ENCODE data around the gene KCNN4.
A peak's percentile ranks its signal among the peaks of the same experiment; 100 is the strongest.

Gene KCNN4

DNA sequence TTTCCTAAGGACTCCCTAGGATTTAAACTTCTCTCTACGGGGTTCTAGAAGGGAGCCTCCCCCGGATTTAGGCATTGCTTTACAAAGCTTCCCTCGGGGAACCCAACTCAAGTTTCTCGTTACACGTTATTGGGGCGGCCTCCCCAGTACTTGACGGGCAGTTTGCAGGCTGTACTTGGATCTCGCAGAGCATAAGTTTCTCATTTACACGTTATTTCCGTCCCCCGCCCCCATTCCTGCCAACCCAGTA, 26.6 kb downstream of the KCNN4 start:
- H3K27me3 ChIP-seq (replicated peaks in 2 of 5; ENCODE audit: control insufficient read depth in 4 of 5, insufficient read depth in 5 of 5, low read length in 4 of 5): no peaks in the 10 kb centered on the region
- POLR2A ChIA-PET: interaction anchor here (2.0 kb wide), 1 partner anchor 24 kb away, joined by 9 read pairs; no protein-coding TSS in a partner anchor
- WGBS (ENCODE audit: insufficient coverage): 0% methylated on average over 11 of the region's 11 CpGs

DNA sequence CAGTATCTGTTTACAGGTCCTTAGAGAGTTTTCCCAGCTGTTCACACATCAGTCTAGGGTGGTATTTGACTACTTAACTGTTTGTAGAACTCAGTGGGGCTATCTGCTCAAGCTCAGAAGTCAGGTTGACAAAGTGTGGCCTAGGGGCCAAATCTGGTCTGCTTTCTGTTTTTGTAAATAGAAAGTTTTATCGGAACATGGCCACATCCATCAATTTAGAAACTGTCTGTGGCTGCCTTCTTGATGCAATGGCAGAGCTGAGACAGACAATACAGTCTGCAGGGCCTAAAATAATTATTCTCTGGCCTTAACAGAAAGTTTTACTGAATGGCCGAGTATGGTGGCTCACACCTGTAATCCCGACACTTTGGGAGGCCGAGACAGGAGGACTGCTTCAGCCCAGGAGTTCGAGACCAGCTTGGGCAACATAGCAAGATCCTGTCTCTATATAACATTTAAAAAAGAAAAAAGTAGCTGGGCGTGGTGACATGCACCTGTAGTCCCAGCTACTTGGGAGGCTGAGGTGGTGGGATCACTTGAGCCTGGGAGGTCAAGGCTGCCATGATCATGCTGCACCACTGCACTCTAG, 28.4 kb downstream of the KCNN4 start:
- POLR2A ChIA-PET: interaction anchor here (0.6 kb wide), 1 partner anchor 14 kb away, joined by 5 read pairs; no protein-coding TSS in a partner anchor
- Histone ChIP-seq H3K27ac (ENCODE audit: insufficient read depth in 1 of 2, low read depth in 1 of 2, low read length in 2 of 2, poor library complexity in 1 of 2, severe bottlenecking in 2 of 2) (no peak overlapping the region), H3K27me3 (replicated peaks in 2 of 5; ENCODE audit: control insufficient read depth in 4 of 5, insufficient read depth in 5 of 5, low read length in 4 of 5) (no peaks in the 10 kb centered on the region), H3K9me3 (ENCODE audit: control extremely low read depth in 1 of 5, control insufficient read depth in 4 of 5, insufficient read depth in 2 of 5, low read depth in 1 of 5, low read length in 4 of 5) (no peaks in the 10 kb centered on the region), H3K36me3 (ENCODE audit: control insufficient read depth in 4 of 4, insufficient read depth in 4 of 4, low read length in 3 of 4) (peaks cover 18 to 50% (median 28%) of the 10 kb centered on the region in 4 experiments), H3K4me1 (ENCODE audit: control extremely low read depth in 1 of 4, control insufficient read depth in 4 of 4, insufficient read depth in 4 of 4, low read length in 3 of 4) (peaks cover 4 to 35% (median 25%) of the 10 kb centered on the region in 4 experiments), H3K4me3 (ENCODE audit: control insufficient read depth in 1 of 7, extremely low read depth in 1 of 7, insufficient read depth in 4 of 7, low read depth in 2 of 7, low read length in 6 of 7) (no peak overlapping the region)
- CTCF ChIA-PET: interaction anchor here (1.6 to 9.7 kb wide), 5 partner anchors 9 to 26 kb away, joined by 5 to 65 read pairs (median 6); no protein-coding TSS in a partner anchor
- no peak for DNase-seq
- WGBS (ENCODE audit: insufficient coverage): 100% methylated on average over 5 of the region's 6 CpGs

More for the DNA sequence above, 26.6 kb downstream of the KCNN4 start:
- peaks cover 9 to 33% (median 17%) of the 10 kb centered on the region in 4 experiments for H3K36me3 ChIP-seq (ENCODE audit: control insufficient read depth in 4 of 4, insufficient read depth in 4 of 4, low read length in 3 of 4)
- peak overlapping the region; percentile 73 to 94 (median 88) for H3K4me3 ChIP-seq (ENCODE audit: control insufficient read depth in 1 of 7, extremely low read depth in 1 of 7, insufficient read depth in 4 of 7, low read depth in 2 of 7, low read length in 6 of 7)
- CTCF ChIA-PET: interaction anchor here (0.8 to 9.7 kb wide), 6 partner anchors 9 to 33 kb away, joined by 3 to 65 read pairs (median 6); no protein-coding TSS in a partner anchor
- H3K4me1 ChIP-seq (ENCODE audit: control extremely low read depth in 1 of 4, control insufficient read depth in 4 of 4, insufficient read depth in 4 of 4, low read length in 3 of 4): peaks cover 4 to 43% (median 28%) of the 10 kb centered on the region in 4 experiments
- DNase-seq: peak in 1 of 3 donors; percentile 83
- no peaks in the 10 kb centered on the region for H3K9me3 ChIP-seq (ENCODE audit: control extremely low read depth in 1 of 5, control insufficient read depth in 4 of 5, insufficient read depth in 2 of 5, low read depth in 1 of 5, low read length in 4 of 5)
- H3K27ac ChIP-seq (ENCODE audit: insufficient read depth in 1 of 2, low read depth in 1 of 2, low read length in 2 of 2, poor library complexity in 1 of 2, severe bottlenecking in 2 of 2): peak overlapping the region; percentile 79 to 94

DNA sequence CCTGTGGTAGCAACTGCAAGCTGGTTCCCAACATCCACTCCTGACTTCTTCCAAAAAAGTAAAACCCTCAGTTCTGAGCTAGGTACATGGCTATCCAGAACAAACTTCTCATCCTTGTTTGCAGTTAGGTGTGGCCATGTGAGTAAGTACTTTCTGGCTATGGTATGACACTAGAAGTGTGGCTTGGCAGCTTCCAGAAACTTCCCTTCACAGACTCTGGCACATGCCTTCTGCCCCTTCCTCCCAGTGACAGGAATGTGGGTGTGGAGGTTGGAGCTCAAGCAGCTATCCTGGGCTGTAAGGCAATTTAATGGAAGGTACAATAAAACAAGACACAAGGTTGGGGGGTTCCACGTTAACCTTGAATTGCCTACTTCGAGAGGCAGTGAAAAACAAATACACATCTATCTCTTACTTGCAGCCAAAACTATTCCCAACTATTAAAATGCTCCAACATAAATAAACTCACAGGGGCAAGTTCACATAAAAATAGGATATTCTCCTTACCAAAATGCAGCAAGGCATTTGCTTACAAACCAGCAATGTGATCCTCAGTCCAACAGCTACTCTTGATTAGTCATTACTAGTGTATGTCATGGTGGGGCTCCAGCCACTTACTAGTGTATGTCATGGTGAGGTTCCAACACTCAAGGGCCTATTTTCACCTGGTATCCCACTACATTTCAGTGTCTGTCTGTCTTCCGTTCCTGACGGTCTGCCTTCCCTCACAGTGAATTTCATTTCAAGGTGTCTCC, 29.1 kb downstream of the KCNN4 start:
- Histone ChIP-seq H3K36me3 (ENCODE audit: control insufficient read depth in 4 of 4, insufficient read depth in 4 of 4, low read length in 3 of 4) (peaks cover 20 to 58% (median 34%) of the 10 kb centered on the region in 4 experiments), H3K4me1 (ENCODE audit: control extremely low read depth in 1 of 4, control insufficient read depth in 4 of 4, insufficient read depth in 4 of 4, low read length in 3 of 4) (peaks cover 4 to 28% (median 23%) of the 10 kb centered on the region in 4 experiments), H3K4me3 (ENCODE audit: control insufficient read depth in 1 of 7, extremely low read depth in 1 of 7, insufficient read depth in 4 of 7, low read depth in 2 of 7, low read length in 6 of 7) (no peak overlapping the region), H3K9me3 (ENCODE audit: control extremely low read depth in 1 of 5, control insufficient read depth in 4 of 5, insufficient read depth in 2 of 5, low read depth in 1 of 5, low read length in 4 of 5) (no peaks in the 10 kb centered on the region), H3K27me3 (replicated peaks in 2 of 5; ENCODE audit: control insufficient read depth in 4 of 5, insufficient read depth in 5 of 5, low read length in 4 of 5) (no peaks in the 10 kb centered on the region), H3K27ac (ENCODE audit: insufficient read depth in 1 of 2, low read depth in 1 of 2, low read length in 2 of 2, poor library complexity in 1 of 2, severe bottlenecking in 2 of 2) (no peak overlapping the region)
- POLR2A ChIA-PET: no interaction called here
- DNase-seq: no peak
- CTCF ChIA-PET: interaction anchor here (0.9 to 9.7 kb wide), 6 partner anchors 9 to 35 kb away, joined by 4 to 65 read pairs (median 6); no protein-coding TSS in a partner anchor
- no CpG with 5 or more reads among the region's 4 CpGs for WGBS (ENCODE audit: insufficient coverage)

DNA sequence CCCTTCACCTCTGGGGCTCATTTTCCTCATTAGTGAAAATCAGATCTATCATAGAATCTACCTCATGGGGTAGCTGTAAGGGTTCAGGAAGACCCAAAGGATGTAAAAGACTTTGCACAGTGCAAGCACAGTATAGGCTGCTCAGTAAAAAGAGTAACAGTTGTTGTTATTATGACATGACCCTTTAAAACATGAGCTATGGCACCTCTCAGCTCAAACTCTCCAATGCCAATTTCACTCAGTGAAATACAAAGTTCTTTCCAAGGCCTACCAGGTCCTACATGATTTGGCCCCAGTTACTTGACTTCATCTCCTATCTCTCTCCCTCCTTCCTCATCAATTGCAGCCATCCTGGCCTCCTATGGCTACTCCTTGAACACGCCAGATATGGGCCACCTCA, 30.9 kb downstream of the KCNN4 start:
- no peak overlapping the region for H3K4me3 ChIP-seq (ENCODE audit: control insufficient read depth in 1 of 7, extremely low read depth in 1 of 7, insufficient read depth in 4 of 7, low read depth in 2 of 7, low read length in 6 of 7)
- no peaks in the 10 kb centered on the region for H3K27me3 ChIP-seq (replicated peaks in 2 of 5; ENCODE audit: control insufficient read depth in 4 of 5, insufficient read depth in 5 of 5, low read length in 4 of 5)
- ChIA-PET POLR2A (no interaction called here), CTCF (interaction anchor here (1.0 to 9.7 kb wide), 6 partner anchors 13 to 175 kb away, joined by 3 to 65 read pairs (median 3); partner anchors contain the start of gene KCNN4)
- WGBS (ENCODE audit: insufficient coverage): 100% methylated on average over 1 of the region's 1 CpG
- H3K4me1 ChIP-seq (ENCODE audit: control extremely low read depth in 1 of 4, control insufficient read depth in 4 of 4, insufficient read depth in 4 of 4, low read length in 3 of 4): peaks cover 6 to 19% (median 17%) of the 10 kb centered on the region in 4 experiments
- peaks cover 23 to 64% (median 41%) of the 10 kb centered on the region in 4 experiments for H3K36me3 ChIP-seq (ENCODE audit: control insufficient read depth in 4 of 4, insufficient read depth in 4 of 4, low read length in 3 of 4)
- H3K9me3 ChIP-seq (ENCODE audit: control extremely low read depth in 1 of 5, control insufficient read depth in 4 of 5, insufficient read depth in 2 of 5, low read depth in 1 of 5, low read length in 4 of 5): no peaks in the 10 kb centered on the region
- H3K27ac ChIP-seq (ENCODE audit: insufficient read depth in 1 of 2, low read depth in 1 of 2, low read length in 2 of 2, poor library complexity in 1 of 2, severe bottlenecking in 2 of 2): no peak overlapping the region
- no peak for DNase-seq

DNA sequence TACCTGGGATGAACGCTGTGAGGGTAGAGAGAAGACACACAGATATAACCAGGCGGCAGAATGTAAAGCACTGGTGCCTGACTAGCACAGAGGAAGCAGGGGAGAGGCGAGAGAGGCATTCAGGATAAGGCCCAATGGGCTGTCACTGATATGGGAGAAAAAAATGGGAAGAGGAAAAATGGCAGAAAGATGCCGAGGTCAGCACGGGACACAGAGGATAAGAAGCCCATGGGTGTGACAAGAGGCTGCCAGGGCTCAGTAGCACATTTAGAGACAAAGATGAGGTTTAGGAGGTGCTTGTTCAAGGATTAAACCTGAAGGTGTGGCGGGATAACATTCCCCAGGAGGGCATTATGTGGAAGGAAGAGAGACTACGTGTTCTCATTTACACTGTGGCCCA, 31.6 kb downstream of the KCNN4 start:
- POLR2A ChIA-PET: no interaction called here

DNA sequence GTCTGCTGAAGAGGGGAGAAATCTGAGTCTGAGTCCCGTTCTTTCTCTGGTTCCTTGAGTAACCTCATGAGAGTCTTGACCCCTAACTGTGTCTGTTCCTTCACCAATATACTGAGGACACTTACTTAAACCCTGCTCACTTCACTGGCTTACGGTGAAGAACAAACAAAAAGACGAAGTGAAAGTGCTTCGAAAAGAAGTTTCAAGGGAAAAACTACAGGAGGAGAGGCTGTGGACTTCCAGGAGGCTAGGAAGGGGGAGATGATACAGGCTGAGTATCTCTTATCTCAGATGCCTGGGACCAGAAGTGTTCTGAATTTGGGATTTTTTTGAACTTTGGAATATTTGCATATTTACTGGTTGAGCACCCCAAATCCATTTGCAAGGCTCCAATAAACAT, 32.1 kb downstream of the KCNN4 start:
- no peaks in the 10 kb centered on the region for H3K27me3 ChIP-seq (replicated peaks in 2 of 5; ENCODE audit: control insufficient read depth in 4 of 5, insufficient read depth in 5 of 5, low read length in 4 of 5)
- no peak overlapping the region for H3K4me3 ChIP-seq (ENCODE audit: control insufficient read depth in 1 of 7, extremely low read depth in 1 of 7, insufficient read depth in 4 of 7, low read depth in 2 of 7, low read length in 6 of 7)
- CTCF ChIA-PET: interaction anchor here (1.7 kb wide), 1 partner anchor 10 kb away, joined by 4 read pairs; no protein-coding TSS in a partner anchor
- no peak for DNase-seq
- 100% methylated on average over 2 of the region's 4 CpGs for WGBS (ENCODE audit: insufficient coverage)
- peaks cover 28 to 76% (median 47%) of the 10 kb centered on the region in 4 experiments for H3K36me3 ChIP-seq (ENCODE audit: control insufficient read depth in 4 of 4, insufficient read depth in 4 of 4, low read length in 3 of 4)
- POLR2A ChIA-PET: no interaction called here
- no peaks in the 10 kb centered on the region for H3K9me3 ChIP-seq (ENCODE audit: control extremely low read depth in 1 of 5, control insufficient read depth in 4 of 5, insufficient read depth in 2 of 5, low read depth in 1 of 5, low read length in 4 of 5)
- peaks cover 3 to 18% (median 14%) of the 10 kb centered on the region in 4 experiments for H3K4me1 ChIP-seq (ENCODE audit: control extremely low read depth in 1 of 4, control insufficient read depth in 4 of 4, insufficient read depth in 4 of 4, low read length in 3 of 4)
- no peak overlapping the region for H3K27ac ChIP-seq (ENCODE audit: insufficient read depth in 1 of 2, low read depth in 1 of 2, low read length in 2 of 2, poor library complexity in 1 of 2, severe bottlenecking in 2 of 2)

More for the DNA sequence above, 31.6 kb downstream of the KCNN4 start:
- peaks cover 24 to 71% (median 44%) of the 10 kb centered on the region in 4 experiments for H3K36me3 ChIP-seq (ENCODE audit: control insufficient read depth in 4 of 4, insufficient read depth in 4 of 4, low read length in 3 of 4)
- no peaks in the 10 kb centered on the region for H3K9me3 ChIP-seq (ENCODE audit: control extremely low read depth in 1 of 5, control insufficient read depth in 4 of 5, insufficient read depth in 2 of 5, low read depth in 1 of 5, low read length in 4 of 5)
- no peak for DNase-seq
- 90% methylated on average over 6 of the region's 7 CpGs for WGBS (ENCODE audit: insufficient coverage)
- no peaks in the 10 kb centered on the region for H3K27me3 ChIP-seq (replicated peaks in 2 of 5; ENCODE audit: control insufficient read depth in 4 of 5, insufficient read depth in 5 of 5, low read length in 4 of 5)
- no peak overlapping the region for H3K27ac ChIP-seq (ENCODE audit: insufficient read depth in 1 of 2, low read depth in 1 of 2, low read length in 2 of 2, poor library complexity in 1 of 2, severe bottlenecking in 2 of 2)
- H3K4me3 ChIP-seq (ENCODE audit: control insufficient read depth in 1 of 7, extremely low read depth in 1 of 7, insufficient read depth in 4 of 7, low read depth in 2 of 7, low read length in 6 of 7): no peak overlapping the region
- CTCF ChIA-PET: interaction anchor here (1.1 to 9.7 kb wide), 5 partner anchors 14 to 174 kb away, joined by 3 to 65 read pairs (median 3); partner anchors contain the start of gene KCNN4
- peaks cover 7 to 22% (median 19%) of the 10 kb centered on the region in 4 experiments for H3K4me1 ChIP-seq (ENCODE audit: control extremely low read depth in 1 of 4, control insufficient read depth in 4 of 4, insufficient read depth in 4 of 4, low read length in 3 of 4)

Data from common myeloid progenitor, CD34-positive (primary cell).